ENCODE measurements around the gene SNED1. TPM values are rescaled to one million over a fixed set of nuclear protein-coding genes. Genes with fewer than 3 reads are reported as not detected.

The SNED1 gene
- total RNA-seq, 1 donor from 2014 or later, result 2.8 TPM

- H3K36me3 Mint-ChIP-seq (ENCODE audit: unreplicated experiment), result no peaks in the 10 kb centered on the region
- H3K4me1 Mint-ChIP-seq (ENCODE audit: low read depth, unreplicated experiment), result peaks cover 2% of the 10 kb centered on the region
- no peak for DNase-seq
- no peak for TF ChIP-seq CTCF (IDR thresholded peaks at IDR 0.05; ENCODE audit: partially characterized antibody, unreplicated experiment)
- H3K27me3 Mint-ChIP-seq (ENCODE audit: unreplicated experiment), result peaks cover 6% of the 10 kb centered on the region
- H3K4me3 Mint-ChIP-seq (ENCODE audit: unreplicated experiment), result no peak overlapping the region
- H3K9me3 Mint-ChIP-seq (ENCODE audit: unreplicated experiment), result peaks cover 2% of the 10 kb centered on the region
- no peak overlapping the region for H3K27ac Mint-ChIP-seq (ENCODE audit: unreplicated experiment)
Measured at GRCh38 chr2:241064008-241064801, 65.8 kb downstream of the SNED1 start.

- no peak for DNase-seq
- no peak overlapping the region for H3K4me3 Mint-ChIP-seq (ENCODE audit: unreplicated experiment)
- TF ChIP-seq CTCF (IDR thresholded peaks at IDR 0.05; ENCODE audit: partially characterized antibody, unreplicated experiment), result no peak
- H3K27ac Mint-ChIP-seq (ENCODE audit: unreplicated experiment), result no peak overlapping the region
- H3K9me3 Mint-ChIP-seq (ENCODE audit: unreplicated experiment), result peaks cover 2% of the 10 kb centered on the region
- H3K4me1 Mint-ChIP-seq (ENCODE audit: low read depth, unreplicated experiment), result peaks cover 2% of the 10 kb centered on the region
- H3K27me3 Mint-ChIP-seq (ENCODE audit: unreplicated experiment), result peaks cover 6% of the 10 kb centered on the region
- no peaks in the 10 kb centered on the region for H3K36me3 Mint-ChIP-seq (ENCODE audit: unreplicated experiment)
Measured at GRCh38 chr2:241064802-241065354, 66.5 kb downstream of the SNED1 start.

DNA sequence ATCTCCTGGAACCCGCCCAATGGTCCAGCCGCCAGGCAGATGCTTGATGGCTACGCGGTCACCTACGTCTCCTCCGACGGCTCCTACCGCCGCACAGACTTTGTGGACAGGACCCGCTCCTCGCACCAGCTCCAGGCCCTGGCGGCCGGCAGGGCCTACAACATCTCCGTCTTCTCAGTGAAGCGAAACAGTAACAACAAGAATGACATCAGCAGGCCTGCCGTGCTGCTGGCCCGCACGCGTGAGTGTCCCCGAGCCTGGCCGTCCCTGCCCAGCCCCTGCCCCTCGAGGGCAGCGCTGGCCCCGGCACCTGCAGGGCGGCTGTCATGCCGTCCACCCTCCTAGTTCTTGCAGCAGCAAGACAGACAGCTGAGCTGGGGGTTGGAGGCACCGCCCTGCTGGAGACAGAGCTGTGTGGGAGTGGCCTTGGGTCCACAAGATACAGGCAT, 67.0 kb downstream of the SNED1 start:
- peaks cover 8% of the 10 kb centered on the region for H3K27me3 Mint-ChIP-seq (ENCODE audit: unreplicated experiment)
- no peak for TF ChIP-seq CTCF (IDR thresholded peaks at IDR 0.05; ENCODE audit: partially characterized antibody, unreplicated experiment)
- H3K4me3 Mint-ChIP-seq (ENCODE audit: unreplicated experiment), result no peak overlapping the region
- H3K27ac Mint-ChIP-seq (ENCODE audit: unreplicated experiment), result no peak overlapping the region
- no peaks in the 10 kb centered on the region for H3K36me3 Mint-ChIP-seq (ENCODE audit: unreplicated experiment)
- peaks cover 2% of the 10 kb centered on the region for H3K4me1 Mint-ChIP-seq (ENCODE audit: low read depth, unreplicated experiment)
- H3K9me3 Mint-ChIP-seq (ENCODE audit: unreplicated experiment), result peaks cover 2% of the 10 kb centered on the region
- DNase-seq, result no peak

DNA sequence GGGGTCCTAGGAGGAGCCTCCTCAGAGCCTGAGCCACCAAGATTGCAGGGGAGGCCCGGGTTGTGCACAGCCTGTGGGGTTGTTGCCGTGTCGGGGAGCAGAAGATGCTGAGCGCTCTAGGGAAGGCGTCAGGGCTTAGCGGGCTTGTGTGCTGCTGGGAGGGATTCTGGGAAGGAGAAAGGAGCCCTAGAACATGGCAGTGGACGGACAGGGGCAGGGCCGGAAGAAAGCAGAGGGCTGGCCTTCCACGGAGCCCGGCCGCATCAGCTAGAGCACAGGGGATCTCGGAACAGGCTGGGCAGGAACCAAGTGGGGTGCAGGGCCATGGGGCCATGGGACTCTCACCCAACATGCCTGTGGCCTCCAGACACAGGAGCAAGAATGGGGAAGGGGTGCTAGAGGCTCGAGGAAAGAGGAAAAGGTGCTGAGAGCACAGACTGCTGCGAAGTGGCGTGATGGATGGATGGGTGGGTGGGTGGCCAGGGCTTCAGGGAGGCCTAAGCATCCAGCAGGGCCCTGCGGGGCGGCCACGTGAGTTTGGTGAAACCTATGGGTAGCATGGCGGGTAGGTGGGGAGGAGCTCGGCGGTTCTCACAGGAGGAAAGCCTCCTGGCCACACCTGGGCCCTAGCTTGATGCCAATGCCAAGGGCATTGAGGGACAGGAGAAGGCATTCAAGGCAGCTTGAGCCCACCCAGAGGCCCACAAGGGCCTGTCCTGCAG, 67.9 kb downstream of the SNED1 start:
- peaks cover 11% of the 10 kb centered on the region for H3K27me3 Mint-ChIP-seq (ENCODE audit: unreplicated experiment)
- H3K36me3 Mint-ChIP-seq (ENCODE audit: unreplicated experiment), result no peaks in the 10 kb centered on the region
- no peak overlapping the region for H3K27ac Mint-ChIP-seq (ENCODE audit: unreplicated experiment)
- no peak for DNase-seq
- H3K9me3 Mint-ChIP-seq (ENCODE audit: unreplicated experiment), result peaks cover 3% of the 10 kb centered on the region
- no peak for TF ChIP-seq CTCF (IDR thresholded peaks at IDR 0.05; ENCODE audit: partially characterized antibody, unreplicated experiment)
- H3K4me3 Mint-ChIP-seq (ENCODE audit: unreplicated experiment), result no peak overlapping the region
- H3K4me1 Mint-ChIP-seq (ENCODE audit: low read depth, unreplicated experiment), result peaks cover 4% of the 10 kb centered on the region

Measured in glutamatergic neuron (in vitro differentiated cells).